Neural progenitor cell (in vitro differentiated cells): ENCODE measurements around the gene ABHD1. TPM values are rescaled to one million over a fixed set of nuclear protein-coding genes. Genes with fewer than 3 reads are reported as not detected.
A peak's percentile ranks its signal among the peaks of the same experiment; 100 is the strongest.

Source experiments
- DNase-seq: peaks from one replicate; pipeline ENCODE4 v3.0.0-alpha.2; 2016; ENCODE audit warnings: low spot score
- H2AFZ ChIP-seq: fragments of 200-600 bp; sonication (generic); replicated peaks from 2 replicates; pipeline ENCODE4 v1.6.1; 2016; ENCODE audit warnings: antibody characterized with exemption
- H3F3A ChIP-seq: fragments of 200-600 bp; sonication (generic); 2 replicates; pipeline ENCODE4 v1.6.1; 2016; ENCODE audit warnings: antibody characterized with exemption, low read depth
- H3K27ac ChIP-seq: fragments of 200-600 bp; sonication (generic); 2 replicates; pipeline ENCODE4 v1.5.1; 2016; ENCODE audit warnings: mild to moderate bottlenecking
- H3K27me3 ChIP-seq: fragments of 200-600 bp; sonication (generic); 2 replicates; pipeline ENCODE4 v1.6.1; 2016; ENCODE audit warnings: mild to moderate bottlenecking, moderate library complexity
- H3K36me3 ChIP-seq: fragments of 200-600 bp; sonication (generic); 2 replicates; pipeline ENCODE4 v1.5.1; 2016
- H3K4me1 ChIP-seq: fragments of 200-600 bp; sonication (generic); 2 replicates; pipeline ENCODE4 v1.6.1; 2016; ENCODE audit warnings: mixed run types
- H3K4me2 ChIP-seq: fragments of 200-600 bp; sonication (generic); 2 replicates; pipeline ENCODE4 v1.6.1; 2016
- H3K4me3 ChIP-seq: fragments of 200-600 bp; sonication (generic); 2 replicates; pipeline ENCODE4 v1.5.1; 2016
- H3K79me2 ChIP-seq: fragments of 200-600 bp; sonication (generic); 2 replicates; pipeline ENCODE4 v1.6.1; 2016; ENCODE audit warnings: low read depth
- H3K9ac ChIP-seq: fragments of 200-600 bp; sonication (generic); 2 replicates; pipeline ENCODE4 v1.6.1; 2016
- H3K9me3 ChIP-seq: fragments of 200-600 bp; sonication (generic); 2 replicates; pipeline ENCODE4 v1.5.1; 2016; ENCODE audit warnings: low read depth
- H4K20me1 ChIP-seq: fragments of 200-600 bp; sonication (generic); 2 replicates; pipeline ENCODE4 v1.6.1; 2016; ENCODE audit warnings: low read depth
- H3K27ac Mint-ChIP-seq: 3 replicates; pipeline ENCODE4 v1.8.0; 2021; ENCODE audit warnings: mixed read lengths
- H3K27me3 Mint-ChIP-seq: 2 replicates; pipeline ENCODE4 v1.8.0; 2022; ENCODE audit warnings: low read depth, mild to moderate bottlenecking, inconsistent platforms, moderate library complexity, mixed read lengths; ENCODE audit not compliant: insufficient read depth
- H3K36me3 Mint-ChIP-seq: 3 replicates; pipeline ENCODE4 v1.8.0; 2021; ENCODE audit warnings: mixed read lengths
- H3K4me1 Mint-ChIP-seq: 3 replicates; pipeline ENCODE4 v1.8.0; 2021; ENCODE audit warnings: mixed read lengths
- H3K4me3 Mint-ChIP-seq: 3 replicates; pipeline ENCODE4 v1.8.0; 2021; ENCODE audit warnings: mild to moderate bottlenecking, moderate library complexity, mixed read lengths
- H3K9me3 Mint-ChIP-seq: 3 replicates; pipeline ENCODE4 v1.8.0; 2020; ENCODE audit warnings: mixed read lengths
- EZH2 ChIP-seq: fragments of 200-600 bp; sonication (generic); IDR thresholded peaks from 2 replicates; pipeline ENCODE4 v1.6.1; 2017; ENCODE audit warnings: antibody characterized with exemption, mild to moderate bottlenecking, moderate library complexity
- EZH2phosphoT487 ChIP-seq: fragments of 200-600 bp; sonication (generic); IDR thresholded peaks from 2 replicates; pipeline ENCODE4 v1.6.1; 2017; ENCODE audit warnings: antibody characterized with exemption
- total RNA-seq: library from RNA; depleted of rRNA; stranded (reverse); fragments of >200 nt; gene quantifications from 2 replicates; pipeline ENCODE4 v1.2.3, GENCODE V29; 2015; ENCODE audit warnings: low replicate concordance
- TF ChIP-seq, protein P1 (sequence below): fragments of 200-600 bp; sonication (generic); IDR thresholded peaks from 2 replicates; pipeline ENCODE4 v1.5.1; 2017; ENCODE audit warnings: antibody characterized with exemption, mild to moderate bottlenecking

Gene ABHD1
- total RNA-seq, 1 donor from 2014 or later = 0.65 TPM

DNA sequence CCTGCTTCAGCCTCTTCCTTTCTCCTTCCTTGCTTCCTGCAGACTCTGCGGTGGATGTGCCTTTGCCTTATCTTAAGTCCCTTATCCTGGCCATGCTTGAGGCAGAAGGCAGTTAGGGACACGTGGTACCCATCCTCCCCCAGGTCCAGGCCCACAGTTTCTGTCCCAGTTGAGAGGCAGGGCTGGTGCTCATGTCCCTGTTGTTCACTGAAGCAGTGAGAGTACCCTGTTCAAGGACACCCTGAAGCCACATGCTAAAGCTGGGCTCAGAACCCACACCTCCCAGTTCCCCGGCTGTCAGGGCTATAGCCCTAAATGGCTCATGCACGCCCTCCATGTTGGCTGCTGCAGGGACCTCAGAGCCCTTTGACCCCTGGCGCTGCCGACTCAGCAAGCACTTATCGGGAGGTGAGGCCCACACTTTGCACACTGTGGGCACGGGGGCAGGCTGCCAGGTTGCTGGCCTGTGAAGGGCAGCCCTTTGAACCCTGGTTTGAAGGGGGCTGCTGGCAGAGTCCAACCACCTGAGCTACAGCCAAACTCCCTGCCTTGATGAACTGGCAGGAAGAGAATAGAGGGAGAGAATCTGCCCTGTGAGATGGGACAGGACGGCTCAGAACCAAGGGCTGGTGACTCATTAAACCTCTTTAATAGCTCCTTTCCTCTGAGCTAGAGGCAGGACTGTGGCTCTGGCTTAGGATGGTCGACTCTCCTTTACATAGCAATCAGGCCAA, 30.8 kb upstream of the ABHD1 start:
- Histone ChIP-seq H3K36me3 (no peaks in the 10 kb centered on the region), H3K4me3 (no peak overlapping the region), H3K9me3 (no peaks in the 10 kb centered on the region), H3K79me2 (no peaks in the 10 kb centered on the region), H3K4me1 (no peaks in the 10 kb centered on the region), H4K20me1 (no peaks in the 10 kb centered on the region), H3K4me2 (no peak overlapping the region), H3F3A (no peaks in the 10 kb centered on the region), H3K9ac (no peak overlapping the region), H3K27me3 (peaks cover under 1% of the 10 kb centered on the region), H2AFZ (no peak overlapping the region), H3K27ac (no peak overlapping the region)
- TF ChIP-seq, protein P1, sequence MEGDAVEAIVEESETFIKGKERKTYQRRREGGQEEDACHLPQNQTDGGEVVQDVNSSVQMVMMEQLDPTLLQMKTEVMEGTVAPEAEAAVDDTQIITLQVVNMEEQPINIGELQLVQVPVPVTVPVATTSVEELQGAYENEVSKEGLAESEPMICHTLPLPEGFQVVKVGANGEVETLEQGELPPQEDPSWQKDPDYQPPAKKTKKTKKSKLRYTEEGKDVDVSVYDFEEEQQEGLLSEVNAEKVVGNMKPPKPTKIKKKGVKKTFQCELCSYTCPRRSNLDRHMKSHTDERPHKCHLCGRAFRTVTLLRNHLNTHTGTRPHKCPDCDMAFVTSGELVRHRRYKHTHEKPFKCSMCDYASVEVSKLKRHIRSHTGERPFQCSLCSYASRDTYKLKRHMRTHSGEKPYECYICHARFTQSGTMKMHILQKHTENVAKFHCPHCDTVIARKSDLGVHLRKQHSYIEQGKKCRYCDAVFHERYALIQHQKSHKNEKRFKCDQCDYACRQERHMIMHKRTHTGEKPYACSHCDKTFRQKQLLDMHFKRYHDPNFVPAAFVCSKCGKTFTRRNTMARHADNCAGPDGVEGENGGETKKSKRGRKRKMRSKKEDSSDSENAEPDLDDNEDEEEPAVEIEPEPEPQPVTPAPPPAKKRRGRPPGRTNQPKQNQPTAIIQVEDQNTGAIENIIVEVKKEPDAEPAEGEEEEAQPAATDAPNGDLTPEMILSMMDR = no peak
- no peak for TF ChIP-seq EZH2phosphoT487
- no peak for TF ChIP-seq EZH2
- H3K27ac Mint-ChIP-seq = no peak overlapping the region
- H3K4me3 Mint-ChIP-seq = no peak overlapping the region
- H3K4me1 Mint-ChIP-seq = peaks cover 10% of the 10 kb centered on the region
- peaks cover 11% of the 10 kb centered on the region for H3K27me3 Mint-ChIP-seq
- H3K9me3 Mint-ChIP-seq = no peaks in the 10 kb centered on the region
- H3K36me3 Mint-ChIP-seq = no peaks in the 10 kb centered on the region
- DNase-seq = no peak

DNA sequence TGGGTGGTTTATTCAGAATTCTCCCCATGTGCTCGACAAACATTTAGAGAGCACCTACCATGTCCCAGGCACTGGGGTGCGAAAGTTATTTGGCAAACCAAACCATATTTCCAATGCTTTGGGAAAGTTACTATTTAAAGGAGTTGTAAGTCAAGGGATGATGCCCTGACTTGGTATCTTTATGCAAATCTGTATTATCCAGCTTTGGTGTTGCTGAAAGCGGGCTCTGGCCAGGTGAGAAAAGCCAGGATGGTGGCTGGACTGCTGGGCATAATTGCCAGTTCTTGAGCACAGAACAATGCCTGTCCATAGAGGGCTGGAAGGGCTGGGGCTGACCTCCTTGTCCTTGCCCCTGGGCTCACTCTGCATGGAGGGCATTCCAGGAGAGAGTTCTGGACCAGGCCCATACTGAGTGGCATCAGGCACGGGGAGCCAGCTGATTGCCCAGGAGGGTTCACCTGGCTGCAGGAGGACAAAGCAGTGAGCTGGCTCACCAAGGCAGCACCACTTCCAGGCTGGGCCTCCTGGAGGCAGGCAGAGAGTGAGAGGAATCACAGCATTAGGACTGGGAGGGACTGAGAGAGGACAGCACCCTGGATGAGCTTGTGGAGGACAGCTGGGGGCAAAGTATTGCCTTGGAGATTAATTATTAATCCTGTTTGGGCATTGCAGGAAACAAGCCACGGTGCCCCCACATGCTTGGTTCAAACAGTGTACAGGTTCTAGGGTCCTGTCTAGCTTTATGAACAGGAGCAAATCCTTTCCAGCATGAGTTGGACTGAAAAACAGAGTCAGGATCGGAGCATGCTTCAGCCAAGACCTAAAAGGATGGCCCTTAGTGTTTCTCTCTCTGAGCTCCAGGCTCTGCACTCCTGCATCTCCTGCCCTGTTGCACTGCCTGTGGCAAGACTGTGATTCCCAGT, 29.9 kb upstream of the ABHD1 start:
- Histone ChIP-seq H4K20me1 (no peaks in the 10 kb centered on the region), H3K4me2 (no peak overlapping the region), H3F3A (no peaks in the 10 kb centered on the region), H3K36me3 (no peaks in the 10 kb centered on the region), H3K9ac (no peak overlapping the region), H3K79me2 (no peaks in the 10 kb centered on the region), H2AFZ (no peak overlapping the region), H3K4me1 (no peaks in the 10 kb centered on the region), H3K9me3 (no peaks in the 10 kb centered on the region), H3K4me3 (no peak overlapping the region), H3K27ac (no peak overlapping the region), H3K27me3 (no peaks in the 10 kb centered on the region)
- TF ChIP-seq EZH2 (no peak), EZH2phosphoT487 (no peak)
- TF ChIP-seq, protein P1 = no peak
- H3K27me3 Mint-ChIP-seq = peaks cover 9% of the 10 kb centered on the region
- H3K9me3 Mint-ChIP-seq = no peaks in the 10 kb centered on the region
- peak overlapping the region; percentile 53 for H3K4me3 Mint-ChIP-seq
- H3K4me1 Mint-ChIP-seq = peaks cover 10% of the 10 kb centered on the region
- no peaks in the 10 kb centered on the region for H3K36me3 Mint-ChIP-seq
- no peak for DNase-seq
- peak overlapping the region; percentile 72 for H3K27ac Mint-ChIP-seq

DNA sequence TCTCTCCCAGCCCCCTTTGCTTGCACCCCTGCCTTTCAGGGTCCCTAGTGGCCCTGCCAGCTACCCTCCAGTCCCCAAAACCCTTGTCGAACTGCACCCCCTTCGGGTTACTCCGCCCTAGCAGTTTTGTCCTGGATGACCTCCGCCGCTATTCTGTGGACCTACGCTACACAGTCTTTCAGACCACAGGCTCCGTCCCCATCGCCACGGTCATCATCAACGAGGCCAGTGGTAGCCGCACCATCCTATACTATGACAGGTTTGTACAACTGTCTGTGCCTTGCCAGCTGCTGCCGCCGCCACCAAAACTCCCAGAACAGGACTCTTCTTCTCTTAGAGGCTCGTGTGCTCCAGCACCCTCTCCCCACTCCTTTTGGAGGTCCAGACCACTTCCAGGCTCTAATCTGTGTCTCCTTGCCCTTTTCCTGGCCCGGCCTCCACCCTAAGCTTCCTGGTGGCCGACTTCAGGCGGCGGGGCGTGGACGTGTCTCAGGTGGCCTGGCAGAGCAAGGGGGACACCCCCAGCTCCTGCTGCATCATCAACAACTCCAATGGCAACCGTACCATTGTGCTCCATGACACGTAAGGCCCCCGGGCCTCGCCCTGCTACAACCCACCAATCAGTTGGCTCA, 29.1 kb upstream of the ABHD1 start:
- no peaks in the 10 kb centered on the region for H3K36me3 ChIP-seq
- H3K79me2 ChIP-seq = no peaks in the 10 kb centered on the region
- Mint-ChIP-seq H3K36me3 (no peaks in the 10 kb centered on the region), H3K27ac (peak overlapping the region; percentile 72), H3K4me1 (peaks cover 10% of the 10 kb centered on the region), H3K9me3 (no peaks in the 10 kb centered on the region), H3K27me3 (peaks cover 11% of the 10 kb centered on the region), H3K4me3 (peak overlapping the region; percentile 53)
- H3K9ac ChIP-seq = no peak overlapping the region
- no peak for TF ChIP-seq EZH2phosphoT487
- TF ChIP-seq EZH2 = no peak
- no peak overlapping the region for H3K4me3 ChIP-seq
- H3F3A ChIP-seq = no peaks in the 10 kb centered on the region
- no peak overlapping the region for H3K4me2 ChIP-seq
- DNase-seq = no peak
- no peak overlapping the region for H3K27ac ChIP-seq
- H3K27me3 ChIP-seq = no peaks in the 10 kb centered on the region
- no peaks in the 10 kb centered on the region for H3K4me1 ChIP-seq
- H2AFZ ChIP-seq = no peak overlapping the region
- no peaks in the 10 kb centered on the region for H4K20me1 ChIP-seq
- H3K9me3 ChIP-seq = no peaks in the 10 kb centered on the region
